GM18511 (cell line): ENCODE measurements around the gene IPO11.
A peak's percentile ranks its signal among the peaks of the same experiment; 100 is the strongest.
"Not testable (repeated sequence)": the region's sequence is repeated elsewhere in the genome, so short reads cannot be mapped to it uniquely, and the experiment has no call there.

Source experiments
- ATAC-seq: cut with Tn5 transposase; IDR thresholded peaks from one replicate; pipeline ENCODE4 v1.9.1; 2021; ENCODE audit warnings: mild to moderate bottlenecking, moderate library complexity; ENCODE audit not compliant: unreplicated experiment

IPO11 gene

DNA sequence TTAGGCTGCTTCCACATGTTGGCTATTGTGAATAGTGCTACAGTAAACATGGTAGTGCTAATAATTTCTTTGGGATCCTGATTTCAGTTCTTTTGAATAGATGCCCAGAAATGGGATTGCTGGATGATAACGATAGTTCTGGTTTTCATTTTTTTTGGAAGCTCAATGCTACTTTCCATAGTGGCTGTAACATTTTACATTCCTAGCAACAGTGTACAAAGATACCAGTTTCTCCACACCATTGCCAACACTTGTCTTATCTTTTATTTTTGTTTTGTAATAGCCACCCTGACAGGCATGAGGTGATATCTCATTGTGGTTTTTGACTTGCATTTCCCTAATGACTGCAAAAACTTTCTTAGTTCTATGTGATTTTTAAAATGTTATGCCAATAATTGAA, 97.2 kb downstream of the IPO11 start:
- no peak for ATAC-seq

DNA sequence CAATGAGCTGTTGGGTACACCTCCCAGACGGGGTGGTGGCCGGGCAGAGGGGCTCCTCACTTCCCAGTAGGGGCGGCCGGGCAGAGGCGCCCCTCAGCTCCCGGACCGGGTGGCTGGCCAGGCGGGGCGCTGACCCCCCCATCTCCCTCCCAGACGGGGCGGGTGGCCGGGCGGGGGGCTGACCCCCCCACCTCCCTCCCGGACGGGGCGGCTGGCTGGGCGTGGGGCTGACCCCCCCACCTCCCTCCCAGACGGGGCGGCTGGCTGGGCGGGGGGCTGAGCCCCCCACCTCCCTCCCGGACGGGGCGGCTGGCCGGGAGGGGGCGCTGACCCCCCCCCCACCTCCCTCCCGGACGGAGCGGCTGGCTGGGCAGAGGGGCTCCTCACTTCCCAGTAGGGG, 100.5 kb downstream of the IPO11 start:
- not testable (repeated sequence) for ATAC-seq

DNA sequence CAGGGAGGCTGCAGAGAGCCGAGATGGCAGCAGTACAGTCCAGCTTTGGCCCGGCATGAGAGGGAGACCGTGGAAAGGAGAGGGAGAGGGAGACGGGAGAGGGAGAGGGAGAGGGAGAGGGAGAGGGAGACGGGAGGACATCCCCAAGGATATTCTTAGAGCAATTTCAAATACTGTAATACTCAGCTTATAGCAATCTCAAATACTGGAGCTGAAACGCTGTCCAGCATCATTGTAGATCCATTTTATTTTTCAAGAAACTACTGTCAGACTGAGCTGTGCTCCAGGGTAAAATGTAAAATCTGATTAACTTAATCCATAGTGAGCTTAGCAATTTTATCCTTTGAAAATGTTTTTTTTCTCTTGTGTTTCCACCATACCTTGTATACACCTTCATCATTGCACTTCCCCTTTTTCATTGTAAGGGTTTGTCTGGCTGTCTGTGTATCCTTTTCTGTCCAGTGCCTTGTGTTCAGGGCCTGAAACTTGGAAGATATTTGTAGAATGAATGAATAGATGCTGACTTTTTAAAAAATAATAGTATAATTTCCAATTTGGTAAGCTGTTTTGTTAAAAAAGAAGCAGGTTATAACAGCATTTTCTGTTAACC, 102.1 kb downstream of the IPO11 start:
- no peak for ATAC-seq

DNA sequence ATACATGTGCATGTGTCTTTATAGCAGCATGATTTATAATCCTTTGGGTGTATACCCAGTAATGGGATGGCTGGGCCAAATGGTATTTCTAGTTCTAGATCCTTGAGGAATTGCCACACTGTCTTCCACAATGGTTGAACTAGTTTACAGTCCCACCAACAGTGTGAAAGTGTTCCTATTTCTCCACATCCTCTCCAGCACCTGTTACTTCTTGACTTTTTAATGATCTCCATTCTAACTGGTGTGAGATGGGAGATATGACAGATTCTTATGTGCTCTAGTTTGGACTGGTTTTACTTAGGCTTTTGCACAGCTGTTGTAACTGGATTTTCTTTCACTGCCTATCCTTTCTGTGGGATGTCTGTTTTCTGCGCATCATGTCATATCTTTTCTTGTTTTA, 108.2 kb downstream of the IPO11 start:
- ATAC-seq = not testable (repeated sequence)

DNA sequence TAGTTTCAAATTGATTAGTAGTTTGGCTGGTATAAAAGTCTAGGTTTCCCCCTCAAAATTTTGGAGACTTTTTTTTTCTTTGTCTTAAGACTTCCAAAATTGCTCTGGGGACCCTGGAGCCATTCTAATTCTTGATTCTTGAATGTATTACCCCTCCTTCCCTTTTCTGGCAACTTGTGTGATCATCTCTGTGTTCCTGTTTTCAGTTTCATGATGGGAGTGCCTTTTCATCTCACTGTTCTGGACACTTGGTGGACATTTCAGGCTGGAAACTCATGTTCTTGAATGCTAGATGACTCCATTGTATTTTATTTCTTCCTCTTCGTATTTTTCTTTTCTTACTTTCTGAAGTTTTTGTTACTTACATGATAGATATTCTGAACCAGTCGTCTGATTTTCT, 108.8 kb downstream of the IPO11 start:
- ATAC-seq = peak; percentile 52

DNA sequence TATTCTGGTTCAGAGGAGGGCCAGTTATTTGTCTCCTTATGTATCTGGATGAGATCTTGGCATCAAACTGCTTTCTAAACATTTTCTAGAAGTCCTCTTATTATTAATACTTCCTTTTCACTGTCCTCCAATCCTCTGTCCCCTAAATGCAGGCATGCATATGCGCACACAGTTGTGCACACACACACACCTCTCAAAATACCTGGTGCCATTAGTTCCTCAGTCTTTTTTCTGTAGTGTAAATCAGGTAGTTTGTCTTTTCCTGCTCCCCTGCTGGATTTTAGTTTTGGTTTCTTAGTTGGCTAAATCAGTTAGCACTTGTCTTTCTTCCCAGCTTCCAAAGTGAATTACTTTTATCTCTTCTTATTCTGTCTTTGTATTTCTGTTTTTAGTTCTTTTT, 110.2 kb downstream of the IPO11 start:
- ATAC-seq = no peak

DNA sequence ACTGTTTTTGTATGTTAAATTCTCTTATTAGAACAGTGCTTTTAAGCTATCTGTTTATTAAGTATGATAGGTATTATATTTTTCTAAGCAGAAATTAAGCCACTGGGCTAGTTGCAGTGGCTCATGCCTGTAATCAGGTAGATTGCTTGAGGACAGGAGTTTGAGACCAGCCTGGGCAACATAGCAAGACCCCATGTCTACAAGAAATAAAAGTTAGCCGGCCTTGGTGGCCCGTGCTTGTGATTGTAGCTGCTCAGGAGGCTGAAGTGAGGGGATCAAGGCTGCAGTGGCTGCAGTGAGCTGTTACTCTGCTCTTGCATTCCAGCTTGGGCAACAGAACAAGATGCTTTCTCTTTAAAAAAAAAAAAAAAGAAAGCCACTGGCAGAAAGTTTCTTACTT, 121.0 kb downstream of the IPO11 start:
- ATAC-seq = no peak

DNA sequence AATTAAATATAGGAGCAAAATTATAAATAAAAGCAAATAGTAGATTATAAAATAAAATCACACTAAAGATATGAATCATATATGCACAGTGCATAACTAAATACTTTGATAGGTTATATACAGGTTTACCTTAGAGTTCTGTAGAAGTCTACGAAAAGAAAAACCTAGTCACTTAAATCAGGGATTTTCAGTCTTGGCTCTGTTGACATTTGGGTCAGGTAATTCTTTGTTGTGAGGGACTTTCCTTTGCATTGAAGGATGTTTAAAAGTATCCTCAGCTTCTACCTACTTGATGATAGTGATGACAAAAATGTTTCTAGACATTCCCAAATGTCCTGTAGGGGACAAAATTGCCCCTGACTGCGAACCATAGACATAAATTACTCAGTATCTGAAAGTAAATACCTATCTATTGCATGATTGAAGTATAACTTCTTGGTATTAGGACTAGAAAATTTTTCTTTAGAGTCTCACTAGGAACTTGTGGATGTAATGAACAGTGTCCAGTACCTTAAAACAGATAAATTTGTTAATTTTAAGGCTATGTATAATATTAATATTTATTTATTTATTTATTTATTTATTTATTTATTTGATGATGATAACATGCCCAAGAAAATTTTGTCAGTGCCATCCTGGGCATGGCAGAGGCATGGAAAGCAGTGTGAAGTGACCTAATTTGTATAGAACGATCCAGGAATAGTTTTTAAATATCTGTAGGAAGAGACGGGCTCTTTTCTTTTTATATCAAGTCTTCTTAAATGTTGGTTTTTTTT, 122.1 kb downstream of the IPO11 start:
- no peak for ATAC-seq

DNA sequence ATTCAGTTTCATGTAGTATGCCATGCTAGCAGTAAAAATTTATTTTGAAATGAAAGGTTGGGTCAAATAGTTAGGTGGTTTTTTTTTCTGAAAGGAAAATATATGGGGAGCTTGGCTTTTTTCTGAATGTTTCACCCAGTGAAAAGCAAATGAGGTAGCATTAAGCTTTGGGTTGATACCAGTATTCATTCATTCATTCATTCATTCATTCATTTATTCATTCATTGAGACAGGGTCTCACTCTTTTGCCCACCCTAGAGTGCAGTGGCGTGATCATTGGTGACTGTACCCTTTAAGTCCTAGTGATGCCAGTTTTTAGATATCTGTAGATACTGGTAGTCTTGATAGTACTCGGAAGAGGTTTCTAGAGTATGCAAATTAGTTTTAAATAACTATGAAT, 123.7 kb downstream of the IPO11 start:
- ATAC-seq = no peak

DNA sequence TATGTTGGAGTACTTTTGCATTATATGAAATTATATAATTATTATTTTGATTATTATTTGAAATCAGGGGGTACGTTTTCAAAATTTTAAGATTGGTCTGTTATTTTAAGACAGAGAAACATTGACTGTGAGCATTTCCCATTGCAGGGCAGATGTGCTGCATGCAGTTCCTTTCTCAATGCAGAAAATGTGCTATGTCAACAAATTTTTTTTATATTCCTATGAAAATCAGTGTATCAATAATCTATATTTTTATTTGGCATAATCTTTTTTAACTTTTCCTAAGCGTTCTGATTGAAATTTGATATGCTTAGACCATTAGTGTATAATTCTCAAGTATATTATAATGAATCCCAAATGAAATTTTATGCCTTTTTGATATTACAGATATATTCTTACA, 124.2 kb downstream of the IPO11 start:
- no peak for ATAC-seq

DNA sequence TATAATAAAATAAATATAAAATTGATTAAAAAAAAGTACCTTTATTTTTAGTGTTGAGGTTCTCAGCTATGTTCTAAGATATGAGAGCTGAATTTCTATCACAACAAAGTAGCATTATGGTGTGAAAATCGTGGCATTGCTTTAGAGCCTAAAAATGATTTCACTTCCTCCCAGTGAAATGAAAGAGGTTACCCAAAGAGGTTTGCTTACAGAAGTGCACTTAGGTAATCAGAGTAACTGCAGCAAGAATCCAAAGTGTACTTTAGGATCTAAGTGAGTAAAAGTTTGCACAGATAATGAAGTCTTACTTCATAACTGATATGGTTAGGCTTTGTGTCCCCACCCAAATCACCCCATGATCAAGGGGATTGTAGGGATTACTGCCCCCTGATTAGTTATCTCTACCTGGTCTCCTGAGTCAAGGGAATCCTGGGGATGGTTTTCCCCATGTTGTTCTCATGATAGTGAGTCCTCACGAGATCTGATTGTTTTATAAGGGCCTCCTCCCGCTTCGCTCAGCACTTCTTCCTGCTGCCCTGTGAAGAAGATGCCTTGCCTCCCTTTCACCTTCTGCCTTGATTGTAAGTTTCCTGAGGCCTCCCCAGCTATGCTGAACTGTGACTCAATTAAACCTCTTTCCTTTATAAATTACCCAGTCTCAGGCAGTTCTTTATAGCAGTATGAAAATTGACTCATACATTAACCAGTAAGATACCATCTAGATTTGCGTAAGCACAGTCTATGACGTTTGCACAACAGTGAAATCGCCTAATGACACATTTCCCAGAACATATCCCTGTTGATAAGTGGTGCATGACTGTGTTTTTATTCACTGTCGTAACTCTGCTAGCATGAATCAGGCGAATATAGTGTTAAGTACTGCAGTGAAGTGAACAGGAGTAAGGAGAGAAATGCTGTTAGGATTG, 125.7 kb downstream of the IPO11 start:
- ATAC-seq = peak; percentile 50

DNA sequence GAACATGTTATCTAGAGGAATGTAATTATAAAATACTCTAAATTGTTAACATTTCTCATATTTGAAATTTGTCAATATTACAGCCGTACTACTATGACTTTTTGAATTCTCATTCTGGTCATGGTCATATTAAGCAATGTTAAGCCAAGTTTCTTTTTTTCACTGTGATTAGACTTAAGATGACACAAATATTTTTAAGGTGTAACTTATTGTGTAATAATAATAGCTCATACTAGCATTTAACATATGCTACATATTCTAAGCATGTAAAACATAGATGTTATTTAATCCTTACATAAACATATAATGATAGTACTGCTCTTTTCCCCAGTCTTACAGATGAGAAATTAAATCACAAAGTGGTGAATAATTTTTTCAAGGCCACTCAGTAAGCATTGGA, 130.2 kb downstream of the IPO11 start:
- no peak for ATAC-seq

DNA sequence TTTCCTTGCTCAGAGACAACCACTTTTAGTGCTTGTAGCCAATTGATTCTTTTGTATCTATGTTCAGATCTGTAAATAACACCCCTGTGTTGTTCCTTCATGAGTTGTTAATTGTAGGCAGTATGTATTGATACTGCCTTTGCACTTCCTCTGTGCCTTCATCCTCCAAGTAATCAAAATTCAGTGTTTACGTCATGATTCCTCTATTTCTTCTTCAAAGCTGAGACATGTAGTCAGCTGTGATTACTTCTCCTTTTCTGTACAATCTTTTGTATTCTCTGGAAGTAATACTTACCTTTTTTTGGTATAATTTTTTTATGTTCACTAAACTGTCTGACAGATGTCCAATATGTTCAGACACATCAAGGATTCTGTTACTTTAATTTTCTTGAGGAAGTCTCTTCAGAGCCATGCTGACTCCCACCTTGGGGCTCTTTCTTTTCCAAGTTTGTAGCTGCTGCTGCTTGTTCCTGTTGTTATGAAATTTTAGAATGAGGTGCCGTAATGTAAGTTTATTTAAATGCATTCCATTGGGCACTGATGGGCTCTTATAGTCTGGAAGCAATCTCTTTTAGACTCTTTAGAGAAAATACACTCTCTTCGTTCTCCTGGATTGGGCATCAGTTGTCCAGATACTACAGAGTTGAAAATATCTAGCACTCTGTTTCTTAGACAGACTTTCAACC, 135.5 kb downstream of the IPO11 start:
- no peak for ATAC-seq

DNA sequence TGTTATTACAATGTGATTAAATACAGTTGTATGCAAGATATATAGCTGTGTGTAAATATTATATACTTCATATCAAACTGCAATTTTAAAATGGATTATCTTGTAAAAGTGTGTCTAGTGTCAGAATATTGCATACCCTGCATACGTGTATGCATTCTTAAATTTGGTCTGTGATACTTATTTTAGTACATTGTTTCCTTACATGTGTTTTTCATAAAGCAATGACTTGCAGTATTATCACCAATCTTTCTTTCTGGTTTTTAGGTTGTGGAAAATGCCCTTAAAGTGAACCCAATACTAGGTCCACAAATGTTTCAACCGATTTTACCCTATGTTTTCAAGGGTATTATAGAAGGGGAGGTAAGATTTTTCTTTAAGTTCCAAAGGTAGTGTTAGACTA, 137.5 kb downstream of the IPO11 start:
- no peak for ATAC-seq

DNA sequence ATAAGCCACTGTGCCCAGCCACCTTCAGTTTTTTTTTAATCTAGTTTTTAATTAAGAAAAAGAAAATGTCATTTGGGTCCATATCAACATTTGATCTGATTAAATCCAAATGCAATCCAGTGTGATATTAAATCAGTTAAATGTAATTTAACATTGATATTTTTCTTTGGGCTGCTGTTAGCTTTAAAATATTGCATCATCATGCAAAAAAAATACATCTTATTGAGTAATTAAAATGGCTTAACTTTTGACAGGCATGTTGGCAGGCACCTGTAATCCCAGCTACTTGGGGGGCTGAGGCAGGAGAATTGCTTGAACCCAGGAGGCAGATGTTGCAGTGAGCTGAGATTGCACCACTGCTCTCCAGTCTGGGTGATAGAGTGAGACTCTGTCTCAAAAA, 143.4 kb downstream of the IPO11 start:
- no peak for ATAC-seq

DNA sequence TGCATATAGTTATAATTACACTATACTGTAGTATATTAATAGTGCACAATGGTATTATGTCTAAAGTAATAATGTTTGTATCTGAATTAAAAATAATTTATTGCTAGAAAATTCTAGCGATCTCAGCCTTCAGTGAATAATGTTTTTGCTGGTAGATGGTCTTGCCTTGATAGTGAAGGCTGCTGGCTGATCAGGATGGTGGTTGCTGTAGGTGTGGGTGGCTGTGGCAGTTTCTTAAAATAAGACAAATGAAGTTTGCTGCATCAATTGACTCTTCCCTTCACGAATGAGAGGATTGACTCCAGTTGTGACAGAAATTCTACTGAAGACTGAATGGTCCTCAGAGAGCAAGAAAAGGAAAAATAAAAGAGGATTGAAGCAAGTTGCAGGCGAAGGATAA, 146.4 kb downstream of the IPO11 start:
- ATAC-seq = no peak

DNA sequence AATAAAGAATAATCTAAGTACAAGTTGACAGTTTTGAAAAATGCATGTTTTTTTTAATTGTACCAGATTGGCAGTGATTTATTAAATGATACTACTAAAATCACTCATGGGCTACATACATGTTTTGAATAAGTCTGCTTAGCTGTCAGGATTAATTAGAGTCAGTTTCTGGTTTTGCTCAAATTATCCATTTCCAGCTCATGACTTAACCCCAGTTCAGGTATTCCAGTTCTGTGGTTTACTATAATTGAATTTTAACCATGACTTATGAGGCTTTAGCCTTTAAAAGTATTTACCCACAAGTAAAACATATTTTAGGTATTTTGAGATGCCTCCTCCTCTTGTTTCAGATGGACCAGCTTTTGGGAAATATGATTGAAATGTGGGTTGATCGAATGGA, 148.2 kb downstream of the IPO11 start:
- ATAC-seq = no peak

DNA sequence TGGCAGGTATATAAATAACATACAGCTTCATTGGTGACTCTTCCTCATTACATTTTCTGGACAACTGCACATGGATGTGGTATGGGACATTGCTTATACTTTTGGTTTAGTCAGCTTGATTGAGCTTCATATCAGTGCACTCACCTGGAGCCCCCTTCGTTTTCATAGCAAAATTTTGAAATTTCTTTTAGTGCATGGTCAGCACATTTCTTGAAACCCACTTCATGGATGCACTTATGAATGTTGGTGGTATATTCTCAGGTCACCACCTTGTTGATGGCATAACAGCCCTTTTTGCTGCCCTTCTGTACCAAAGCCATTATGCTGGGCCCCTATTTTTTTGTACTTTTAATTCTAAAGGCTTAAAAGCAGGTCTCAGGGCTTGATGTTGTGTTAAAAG, 149.3 kb downstream of the IPO11 start:
- no peak for ATAC-seq

DNA sequence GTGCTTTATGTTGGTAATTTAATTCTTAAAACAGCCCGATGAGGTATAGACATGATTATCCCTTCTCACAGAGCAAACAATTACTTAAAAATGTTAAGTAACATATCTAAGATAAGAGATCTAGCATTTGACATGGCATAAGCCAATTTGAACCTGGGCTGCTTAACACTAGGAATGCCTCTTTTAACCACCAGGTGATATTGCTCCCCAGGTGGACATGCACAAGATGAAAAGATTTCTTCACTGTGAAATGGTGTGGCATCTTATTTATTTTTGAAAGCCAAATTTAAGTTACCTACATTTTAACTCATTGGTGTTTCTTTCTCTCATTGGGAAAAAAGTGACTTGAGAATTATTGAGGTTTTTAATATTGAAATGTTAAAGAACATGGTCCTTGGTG, 150.3 kb downstream of the IPO11 start:
- ATAC-seq = no peak

DNA sequence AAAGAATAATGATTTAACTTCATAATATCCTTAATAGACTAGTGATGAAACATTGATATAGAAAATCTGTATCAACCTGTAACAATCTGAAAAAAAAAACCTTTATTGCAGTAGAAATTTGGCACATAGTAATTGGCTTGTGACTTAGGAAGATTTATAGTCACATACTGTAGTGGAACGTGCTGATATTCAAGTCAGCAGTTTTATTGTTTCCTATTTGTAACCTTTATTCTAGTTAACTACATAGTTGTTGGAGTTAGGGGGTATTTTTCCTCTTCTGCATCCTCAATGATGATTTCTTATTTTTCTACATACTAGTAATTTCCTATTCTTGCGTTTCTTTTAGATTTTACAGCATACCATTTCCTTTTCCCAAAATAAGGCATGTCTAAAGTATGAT, 151.5 kb downstream of the IPO11 start:
- no peak for ATAC-seq

DNA sequence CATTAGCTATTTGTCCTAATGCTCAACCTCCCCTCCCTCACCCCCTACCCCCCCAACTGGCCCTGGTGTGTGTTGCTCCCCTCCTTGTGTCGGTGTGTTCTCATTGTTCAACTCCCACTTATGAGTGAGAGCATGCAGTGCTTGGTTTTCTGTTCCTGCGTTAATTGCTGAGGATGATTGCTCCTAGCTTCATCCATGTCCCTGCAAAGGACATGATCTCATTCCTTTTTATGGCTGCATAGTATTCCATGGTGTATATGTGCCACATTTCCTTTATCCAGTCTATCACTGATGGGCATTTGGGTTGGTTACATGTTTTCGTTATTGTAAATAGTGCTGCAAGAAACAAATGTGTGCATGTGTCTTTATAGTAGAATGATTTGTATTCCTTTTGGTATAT, 153.2 kb downstream of the IPO11 start:
- ATAC-seq = not testable (repeated sequence)
